HL-60/S4 treated with phorbol 12-myristate 13-acetate at 8.2 ng/mL for 4 days and 3 days (cell line): Measurements from ENCODE around the gene ST3GAL3.

Source experiments
- in situ Hi-C: fragments of 300-500 bp; cut with MboI; formaldehyde crosslinking; loops from 2 replicates; pipeline ENCODE4 v1.15.0; 2022; ENCODE audit warnings: low sequenced_read_pairs

Gene ST3GAL3

DNA sequence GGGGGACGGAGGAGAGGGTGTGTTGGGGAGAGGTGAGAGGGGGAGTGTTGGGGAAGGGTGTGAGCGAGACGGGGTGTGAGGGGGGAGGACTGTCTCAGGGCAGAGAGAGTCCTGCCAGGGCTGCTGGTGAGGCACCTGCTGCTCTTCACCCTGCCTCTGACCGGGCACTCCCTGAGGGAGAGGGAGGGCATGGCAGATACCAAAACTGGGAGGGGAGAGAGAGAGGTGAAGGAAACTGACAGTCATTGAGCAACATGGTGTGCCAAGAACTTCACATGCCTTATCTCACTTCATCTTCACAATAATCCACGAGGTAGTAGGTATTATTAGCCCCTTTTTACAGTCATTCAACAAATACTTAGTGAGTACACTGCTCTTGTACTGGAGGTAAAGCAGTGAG lies 164.9 kb downstream of the ST3GAL3 start:
- in situ Hi-C loops = no loop called here

DNA sequence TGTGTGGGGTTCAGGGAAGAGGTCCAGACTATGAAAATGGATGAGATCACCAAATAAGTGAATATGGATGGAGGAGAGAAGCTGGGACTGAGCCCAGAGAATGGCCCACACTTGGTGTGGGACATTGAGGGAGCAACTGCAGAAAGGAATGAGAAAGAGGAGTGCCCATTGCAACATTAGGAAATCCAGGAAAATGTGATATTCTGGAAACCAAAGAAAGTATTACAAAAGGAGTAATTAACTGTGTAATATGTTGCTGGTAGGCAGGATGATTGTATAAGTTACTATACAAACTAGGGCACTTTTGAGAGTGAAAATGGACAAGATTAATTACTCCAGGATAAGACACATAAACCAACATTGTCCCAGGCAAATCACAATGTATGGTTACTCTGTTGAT lies 166.5 kb downstream of the ST3GAL3 start:
- in situ Hi-C loops = no loop called here

DNA sequence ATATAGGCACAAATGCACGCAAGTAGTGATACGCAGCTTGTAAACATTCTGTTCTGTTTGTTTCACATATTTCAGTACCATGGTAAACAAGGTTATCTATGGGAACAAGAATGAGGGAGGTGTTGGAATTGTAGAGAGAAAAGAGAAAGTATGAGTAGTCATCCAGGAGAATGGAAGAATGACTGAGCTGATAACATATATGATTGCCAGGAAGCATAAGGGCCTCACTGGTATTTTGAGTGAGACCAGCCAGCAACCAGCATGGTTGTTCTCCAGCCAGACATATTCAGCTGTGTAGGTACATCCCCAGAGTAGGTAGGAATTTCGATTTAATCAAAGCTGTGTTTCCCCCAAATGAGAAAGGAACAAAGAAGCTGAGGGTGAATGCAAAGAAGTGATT lies 167.4 kb downstream of the ST3GAL3 start:
- in situ Hi-C loops = no loop called here

GRCh38 chr1:43875331-43875730 lies 168.0 kb downstream of the ST3GAL3 start:
- in situ Hi-C loops = no loop called here

DNA sequence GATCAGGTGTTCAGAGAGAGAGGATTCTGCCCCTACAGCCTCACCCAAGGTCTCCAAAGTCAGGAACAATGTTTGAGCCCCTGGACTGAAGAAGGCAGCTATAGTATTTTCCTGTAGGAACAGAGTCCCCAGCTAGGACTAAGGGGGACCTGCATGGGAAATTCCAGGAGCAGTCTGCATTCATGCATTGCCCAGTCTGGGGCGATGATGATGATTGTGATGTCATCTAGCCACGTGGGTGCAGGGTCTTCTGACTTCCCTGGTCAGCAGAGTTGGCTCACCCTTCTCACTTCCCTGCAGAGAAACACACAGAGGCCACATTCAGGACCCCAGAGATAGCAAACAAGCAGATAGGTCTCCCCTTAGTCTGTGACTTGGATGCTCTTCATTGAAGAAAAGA lies 169.8 kb downstream of the ST3GAL3 start:
- in situ Hi-C loops = no loop called here

- in situ Hi-C loops = no loop called here
Observed at GRCh38 chr1:43878440-43878839, 171.1 kb downstream of the ST3GAL3 start.

- in situ Hi-C loops = no loop called here
Observed at GRCh38 chr1:43878854-43879253, 171.5 kb downstream of the ST3GAL3 start.

DNA sequence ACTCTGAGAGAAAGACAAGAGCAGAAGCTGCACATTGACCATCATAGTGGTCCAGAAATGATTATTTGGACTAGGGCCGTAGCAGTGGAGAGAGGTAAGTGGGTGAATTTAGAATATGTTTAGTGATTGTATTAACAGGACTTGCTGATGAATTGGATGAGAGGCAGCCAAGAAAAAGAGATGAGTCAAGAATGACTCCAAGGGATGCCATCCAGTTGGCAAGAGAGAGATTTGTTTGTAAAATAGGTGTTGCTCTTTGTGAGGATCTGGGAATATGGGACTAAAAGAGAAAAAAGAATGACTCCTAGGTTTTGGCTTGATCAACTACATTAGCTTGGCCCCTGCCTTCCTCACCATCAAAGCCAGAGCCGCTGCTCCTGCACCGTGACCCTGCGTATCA lies 172.1 kb downstream of the ST3GAL3 start:
- in situ Hi-C loops = no loop called here

DNA sequence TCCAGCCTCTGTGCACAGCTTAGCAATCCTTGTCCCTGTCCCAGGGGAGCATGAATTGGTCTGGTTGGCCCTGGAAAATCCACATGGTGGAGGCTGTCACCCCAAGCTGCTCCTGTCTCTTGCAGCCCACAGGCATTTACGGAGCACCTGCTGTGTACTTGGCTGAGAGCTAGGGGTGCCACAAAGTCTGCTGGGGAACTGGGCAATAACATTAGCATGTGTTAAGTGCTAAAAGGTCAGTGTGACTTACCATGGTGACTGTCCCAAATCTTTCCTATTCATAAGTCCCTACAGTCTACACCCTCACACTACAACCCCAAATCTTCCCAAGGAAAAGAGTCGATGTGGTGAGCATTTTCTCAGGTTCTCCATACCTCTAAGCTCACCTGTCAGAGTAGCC lies 172.7 kb downstream of the ST3GAL3 start:
- in situ Hi-C loops = no loop called here

DNA sequence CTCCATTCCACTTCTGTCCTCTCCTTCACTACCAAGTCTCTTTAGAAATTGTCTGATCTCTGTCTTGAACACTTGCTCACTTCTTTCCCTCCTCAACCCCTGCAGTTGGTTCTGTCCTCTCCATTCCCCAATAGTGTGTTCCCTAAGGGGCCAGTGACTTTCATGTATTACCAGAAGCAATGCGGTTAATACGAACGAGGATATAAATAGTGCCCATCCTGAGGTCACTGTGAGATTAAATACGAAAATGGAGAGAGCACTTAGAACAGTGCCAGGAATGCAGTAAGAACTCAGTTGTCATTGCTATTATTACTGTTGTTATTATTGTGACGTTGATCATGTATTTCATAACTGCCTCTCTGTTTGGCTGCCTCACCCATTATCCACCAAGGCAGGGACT lies 173.3 kb downstream of the ST3GAL3 start:
- in situ Hi-C loops = no loop called here

GRCh38 chr1:43881415-43881814 lies 174.1 kb downstream of the ST3GAL3 start:
- in situ Hi-C loops = no loop called here

DNA sequence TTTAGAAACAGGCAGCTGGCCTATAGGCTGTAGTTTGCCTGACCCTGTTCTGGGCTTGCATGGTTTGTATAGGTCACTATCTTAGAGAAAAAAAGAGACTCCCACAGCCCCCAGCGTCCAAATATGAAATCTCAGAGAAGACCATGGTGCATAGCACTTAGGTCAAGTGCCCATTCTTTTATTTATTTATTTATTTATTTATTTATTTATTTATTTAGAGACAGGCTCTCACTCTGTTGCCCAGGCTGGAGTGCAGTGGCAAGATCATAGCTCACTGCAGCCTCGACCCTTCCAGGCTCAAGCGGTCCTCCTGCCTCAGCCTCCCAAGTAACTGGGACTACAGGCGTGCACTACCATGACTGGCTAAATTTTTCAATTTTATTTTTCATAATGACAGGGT lies 175.4 kb downstream of the ST3GAL3 start:
- in situ Hi-C loops = no loop called here

DNA sequence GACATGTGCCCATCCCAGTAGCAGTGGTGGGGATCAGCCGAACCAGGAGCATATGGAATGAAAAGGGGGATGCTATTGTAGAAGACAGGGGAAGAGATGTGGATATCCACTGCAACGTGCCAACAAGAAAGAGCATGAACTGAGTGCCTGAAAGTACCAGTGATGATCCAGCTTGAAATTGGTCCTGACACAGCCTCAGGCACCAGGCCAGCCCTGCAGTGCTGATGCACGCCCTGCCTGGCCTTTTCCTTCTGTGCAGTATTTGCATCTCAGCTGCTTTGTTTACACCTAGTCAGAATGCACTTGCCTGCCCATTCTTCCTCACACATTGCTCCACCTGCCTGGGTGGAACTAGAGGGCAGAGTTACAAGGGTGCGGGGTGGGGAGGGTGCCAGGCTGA lies 176.0 kb downstream of the ST3GAL3 start:
- in situ Hi-C loops = no loop called here

DNA sequence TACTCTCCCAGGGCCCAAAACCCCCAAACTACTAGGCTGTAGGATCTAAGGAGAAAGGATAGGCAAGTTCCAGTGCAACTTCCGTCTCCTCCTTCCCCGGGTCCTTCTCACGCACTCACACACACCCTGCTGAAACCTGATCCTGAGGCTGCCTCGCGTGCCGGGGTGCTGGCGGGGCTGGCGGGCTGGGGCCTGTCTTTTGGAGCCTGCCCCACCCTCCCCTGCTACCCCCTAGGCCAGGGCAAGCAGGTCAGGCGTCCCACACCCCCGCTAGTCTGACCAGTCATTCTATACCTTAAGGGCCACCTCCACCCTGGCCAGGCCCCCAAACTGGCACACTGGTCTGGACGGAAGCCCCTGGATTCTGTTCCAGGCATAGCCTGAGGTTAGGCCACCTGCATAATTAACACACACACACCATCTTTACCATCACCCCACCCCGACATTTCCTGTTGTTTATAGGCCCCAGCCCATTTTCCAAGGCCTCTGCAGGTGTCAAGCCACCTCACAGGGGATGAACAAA lies 178.0 kb downstream of the ST3GAL3 start:
- in situ Hi-C loops = no loop called here

DNA sequence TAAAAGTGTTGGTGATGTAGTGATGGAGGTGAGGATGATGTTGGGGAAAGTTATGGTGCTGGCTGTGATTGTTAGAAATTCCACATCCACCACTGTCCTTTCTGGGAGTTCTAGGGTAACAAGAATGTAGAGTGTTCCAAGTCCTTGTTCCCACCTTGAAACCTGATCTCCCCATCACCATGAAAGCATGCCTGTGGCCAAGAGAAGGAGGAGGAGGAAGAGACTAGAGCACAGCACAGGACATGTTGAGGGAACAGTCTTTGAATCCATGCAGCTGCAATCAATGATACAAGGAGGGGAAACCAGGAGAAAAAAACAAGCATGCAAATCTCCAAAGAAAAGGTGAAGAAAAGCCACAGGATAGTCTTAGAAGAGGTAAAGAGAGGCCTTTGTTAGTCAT lies 180.4 kb downstream of the ST3GAL3 start:
- in situ Hi-C loops = no loop called here

- in situ Hi-C loops = no loop called here
Observed at GRCh38 chr1:43890815-43891214, 183.5 kb downstream of the ST3GAL3 start.

GRCh38 chr1:43893006-43893405 lies 185.7 kb downstream of the ST3GAL3 start:
- in situ Hi-C loops = no loop called here

- in situ Hi-C loops = no loop called here
Observed at GRCh38 chr1:43898981-43899380, 191.6 kb downstream of the ST3GAL3 start.

GRCh38 chr1:43900386-43900785 lies 193.1 kb downstream of the ST3GAL3 start:
- in situ Hi-C loops = no loop called here

GRCh38 chr1:43901196-43901961 lies 194.0 kb downstream of the ST3GAL3 start:
- in situ Hi-C loops = no loop called here

GRCh38 chr1:43902058-43902831 lies 194.9 kb downstream of the ST3GAL3 start:
- in situ Hi-C loops = no loop called here
